ENCODE measurements around the gene FAM163B. TPM values are rescaled to one million over a fixed set of nuclear protein-coding genes. Genes with fewer than 3 reads are reported as not detected.

Gene FAM163B
- total and polyA plus RNA-seq, 2 of the 8 experiments (the other 6 are each of a cell fraction or from before 2014, with no cell fraction given) = 0.63 to 1.0 TPM

DNA sequence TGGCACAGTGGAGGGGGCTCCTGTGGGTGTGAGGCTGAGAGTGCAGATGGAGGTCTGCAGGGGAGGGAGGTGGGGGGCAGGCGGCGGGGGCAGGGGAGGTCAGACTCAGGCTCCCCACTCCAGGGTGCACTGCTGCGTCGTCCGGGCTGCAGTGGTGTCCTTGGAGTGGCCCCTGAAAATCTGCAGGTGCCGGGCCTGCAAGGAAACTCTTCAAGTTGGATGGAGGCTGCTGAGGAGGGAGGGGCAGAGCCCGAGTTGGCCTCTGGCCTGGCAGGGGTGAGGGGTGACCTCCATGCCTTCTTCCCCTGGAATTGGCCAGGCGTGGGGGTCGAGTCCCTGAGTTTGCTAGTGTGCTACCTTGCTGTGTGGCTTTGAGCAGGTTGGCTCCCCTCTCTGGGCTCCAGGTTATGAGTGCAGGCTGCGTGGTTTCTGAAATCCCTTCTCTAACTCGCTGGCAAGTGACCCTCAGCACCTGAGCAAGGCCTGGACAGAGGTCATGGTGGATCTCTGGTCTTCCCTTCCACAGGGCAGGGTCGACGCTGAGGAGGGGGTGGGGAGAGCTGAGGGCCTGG is 73.8 kb downstream of the FAM163B start:
- no peaks in the 10 kb centered on the region for H3K36me3 ChIP-seq (ENCODE audit: control insufficient read depth in 2 of 4, insufficient read depth in 4 of 4, low read length in 3 of 4)
- H3K9ac ChIP-seq (replicated peaks in 1 of 4; ENCODE audit: extremely low read depth in 1 of 4, low read depth in 3 of 4, low read length in 3 of 4) = no peak overlapping the region
- no peak overlapping the region for H3K56ac ChIP-seq (replicated peaks; ENCODE audit: insufficient read length, low read depth, low read length)
- no peak overlapping the region for H3K14ac ChIP-seq (ENCODE audit: insufficient read length)
- no peak overlapping the region for H2AK5ac ChIP-seq (ENCODE audit: low read depth, low read length)
- CTCF ChIA-PET (ENCODE audit: partially characterized antibody) = interaction anchor here (0.5 to 2.8 kb wide), 8 partner anchors 8 to 511 kb away, joined by 3 to 19 read pairs (median 4); no protein-coding TSS in a partner anchor
- TF ChIP-seq HDAC6 (IDR thresholded peaks at IDR 0.05; ENCODE audit: low read depth, low read length) = no peak
- no peak for TF ChIP-seq POLR2AphosphoS5 (IDR thresholded peaks at IDR 0.05; ENCODE audit: low read depth, low read length)
- no peak for TF ChIP-seq HDAC2 (IDR thresholded peaks at IDR 0.05; ENCODE audit: borderline replicate concordance in 1 of 2, low read depth in 2 of 2, low read length in 2 of 2)
- no peak for TF ChIP-seq SP2 (IDR thresholded peaks at IDR 0.05; ENCODE audit: low read length)
- TF ChIP-seq ASH2L (IDR thresholded peaks at IDR 0.05; ENCODE audit: low read length) = no peak
- TF ChIP-seq RFX5 (IDR thresholded peaks at IDR 0.05; ENCODE audit: borderline replicate concordance, low read depth, low read length) = no peak
- no peak for TF ChIP-seq KDM5A (IDR thresholded peaks at IDR 0.05; ENCODE audit: low read length)
- TF ChIP-seq, protein P1, sequence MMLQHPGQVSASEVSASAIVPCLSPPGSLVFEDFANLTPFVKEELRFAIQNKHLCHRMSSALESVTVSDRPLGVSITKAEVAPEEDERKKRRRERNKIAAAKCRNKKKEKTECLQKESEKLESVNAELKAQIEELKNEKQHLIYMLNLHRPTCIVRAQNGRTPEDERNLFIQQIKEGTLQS (IDR thresholded peaks at IDR 0.05; ENCODE audit: insufficient read depth, low read depth, low read length) = no peak
- TF ChIP-seq BACH1 (IDR thresholded peaks at IDR 0.05; ENCODE audit: low read length) = no peak
- TF ChIP-seq EZH2 (IDR thresholded peaks at IDR 0.05; ENCODE audit: low read depth, low read length, severe bottlenecking) = no peak
- TF ChIP-seq TAF7 (optimal IDR thresholded peaks at IDR 0.05; ENCODE audit: borderline replicate concordance, low read depth, low read length) = no peak
- no peak for TF ChIP-seq MAFK (IDR thresholded peaks at IDR 0.05; ENCODE audit: low read depth, low read length)
- 90% methylated on average over 4 of the region's 13 CpGs; no CpG with 5 or more reads in 1 of the 2 experiments for WGBS, 2 experiments (ENCODE audit: extremely low coverage in 1 of 2, insufficient coverage in 1 of 2, insufficient read length in 1 of 2, insufficient replicate concordance in 2 of 2, low coverage in 1 of 2, low lambda C conversion rate in 2 of 2, missing lambda C conversion rate in 1 of 2)
- no peak overlapping the region for H2BK120ac ChIP-seq (replicated peaks; ENCODE audit: low read depth, low read length)
- H3K4ac ChIP-seq (replicated peaks; ENCODE audit: insufficient read length, low read depth, low read length) = no peak overlapping the region
- no peak overlapping the region for H2BK5ac ChIP-seq (ENCODE audit: low read depth, low read length)
- H3K79me1 ChIP-seq (ENCODE audit: low read depth, low read length) = no peaks in the 10 kb centered on the region
- H4K20me1 ChIP-seq (replicated peaks in 1 of 2; ENCODE audit: control insufficient read depth in 1 of 2, insufficient read depth in 2 of 2, low read length in 2 of 2) = no peaks in the 10 kb centered on the region
- H4K5ac ChIP-seq (ENCODE audit: insufficient read length, low read depth, low read length) = no peak overlapping the region
- H2BK12ac ChIP-seq (ENCODE audit: low read depth, low read length) = peak overlapping the region; percentile 92; the same call in 1 of the 2 replicates
- peak overlapping the region; percentile 58 to 94; a peak in 2 of 4 replicates for H3K4me2 ChIP-seq (ENCODE audit: insufficient read depth in 1 of 2, low read depth in 2 of 2, low read length in 2 of 2)
- FAIRE-seq = no peak
- DNase-seq (ENCODE audit: low read depth in 1 of 2, low spot score in 2 of 2) = no peak
- peaks cover 2% of the 10 kb centered on the region; the same call in 1 of the 2 replicates for H3K23me2 ChIP-seq (ENCODE audit: low read depth, low read length)
- no peaks in the 10 kb centered on the region for H3K79me2 ChIP-seq (ENCODE audit: control insufficient read depth in 1 of 2, insufficient read depth in 2 of 2, low read length in 2 of 2)
- no peak overlapping the region for H2AFZ ChIP-seq (ENCODE audit: low read length)
- H3K27ac ChIP-seq (ENCODE audit: low read depth, low read length) = no peak overlapping the region
- peaks cover 0 to 27% (median 20%) of the 10 kb centered on the region in 4 experiments; a peak in 6 of 7 replicates for H3K27me3 ChIP-seq (replicated peaks in 1 of 4; ENCODE audit: control insufficient read depth in 3 of 4, extremely low read depth in 1 of 4, insufficient read depth in 3 of 4, low read length in 3 of 4)
- no peak overlapping the region for H3K18ac ChIP-seq (ENCODE audit: extremely low read depth, low read length)
- H4K91ac ChIP-seq (replicated peaks; ENCODE audit: insufficient read length, low read length) = peak overlapping the region; percentile 41
- no peak overlapping the region for H4K8ac ChIP-seq (ENCODE audit: extremely low read depth, insufficient read depth, low read length)
- H2BK20ac ChIP-seq (ENCODE audit: low read length) = 0 out of 2 replicates have a peak overlapping the region, but pooled peaks have one; percentile 1
- POLR2A ChIA-PET (ENCODE audit: partially characterized antibody) = interaction anchor here (1.3 kb wide), 1 partner anchor 23 kb away, joined by 3 read pairs; no protein-coding TSS in a partner anchor
- peak overlapping the region in 1 of 4 experiments; percentile 59; a peak in 1 of 8 replicates for H3K4me3 ChIP-seq (ENCODE audit: extremely low read depth in 1 of 4, insufficient read depth in 2 of 4, low read depth in 3 of 4, low read length in 4 of 4)
- H3K4me1 ChIP-seq (replicated peaks in 1 of 4; ENCODE audit: control insufficient read depth in 3 of 4, insufficient read depth in 4 of 4, low read length in 3 of 4) = peaks cover 0 to 42% (median 22%) of the 10 kb centered on the region in 4 experiments; a peak in 6 of 7 replicates
- H2BK15ac ChIP-seq (ENCODE audit: low read length) = peak overlapping the region; percentile 88; the same call in 1 of the 2 replicates
- H3K23ac ChIP-seq (ENCODE audit: insufficient read length) = no peak overlapping the region
- H3K9me3 ChIP-seq (ENCODE audit: insufficient read depth in 2 of 2, low read depth in 1 of 2, low read length in 1 of 2) = no peaks in the 10 kb centered on the region

Data from H1 (cell line).